Nephron progenitor cell (in vitro differentiated cells): ENCODE data around the gene WLS.

Experiments
- DNase-seq: peaks from one replicate; pipeline ENCODE4 v3.0.0; 2021
- H3K27ac Mint-ChIP-seq: 2 replicates; pipeline ENCODE4 v1.8.0; 2021; ENCODE audit warnings: mild to moderate bottlenecking, moderate library complexity, mixed read lengths
- H3K27me3 Mint-ChIP-seq: 2 replicates; pipeline ENCODE4 v1.8.0; 2021; ENCODE audit warnings: mild to moderate bottlenecking, low read depth, mixed read lengths; ENCODE audit not compliant: poor library complexity
- H3K36me3 Mint-ChIP-seq: 2 replicates; pipeline ENCODE4 v1.8.0; 2021; ENCODE audit warnings: low read depth, mixed read lengths
- H3K4me1 Mint-ChIP-seq: 2 replicates; pipeline ENCODE4 v1.8.0; 2021; ENCODE audit warnings: mixed read lengths
- H3K4me3 Mint-ChIP-seq: 2 replicates; pipeline ENCODE4 v1.8.0; 2021; ENCODE audit warnings: mild to moderate bottlenecking, moderate library complexity, mixed read lengths
- H3K9me3 Mint-ChIP-seq: 2 replicates; pipeline ENCODE4 v1.8.0; 2021; ENCODE audit warnings: mild to moderate bottlenecking, moderate library complexity, mixed read lengths
- CTCF ChIP-seq: fragments of 200-600 bp; sonication (generic); IDR thresholded peaks from 2 replicates; pipeline ENCODE4 v1.5.0; 2021; ENCODE audit warnings: antibody characterized with exemption

Gene WLS

GRCh38 chr1:68111519-68112436 lies 120.5 kb downstream of the WLS start:
- Mint-ChIP-seq H3K4me1 (peaks cover under 1% of the 10 kb centered on the region), H3K36me3 (peaks cover 12% of the 10 kb centered on the region), H3K27ac (no peak overlapping the region), H3K9me3 (no peaks in the 10 kb centered on the region), H3K27me3 (no peaks in the 10 kb centered on the region), H3K4me3 (no peak overlapping the region)
- DNase-seq, result peak; percentile 19
- TF ChIP-seq CTCF, result peak; percentile 47

- TF ChIP-seq CTCF, result no peak
- DNase-seq, result no peak
- H3K27ac Mint-ChIP-seq, result no peak overlapping the region
- peaks cover 12% of the 10 kb centered on the region for H3K36me3 Mint-ChIP-seq
- no peaks in the 10 kb centered on the region for H3K4me1 Mint-ChIP-seq
- H3K9me3 Mint-ChIP-seq, result no peaks in the 10 kb centered on the region
- H3K27me3 Mint-ChIP-seq, result peaks cover 6% of the 10 kb centered on the region
- H3K4me3 Mint-ChIP-seq, result no peak overlapping the region
Measured at GRCh38 chr1:68107771-68108170, 124.6 kb downstream of the WLS start.

- TF ChIP-seq CTCF, result no peak
- Mint-ChIP-seq H3K27me3 (peaks cover 6% of the 10 kb centered on the region), H3K27ac (no peak overlapping the region), H3K9me3 (no peaks in the 10 kb centered on the region), H3K4me3 (no peak overlapping the region), H3K36me3 (peaks cover 8% of the 10 kb centered on the region), H3K4me1 (no peaks in the 10 kb centered on the region)
- no peak for DNase-seq
Measured at GRCh38 chr1:68103884-68104554, 128.3 kb downstream of the WLS start.

GRCh38 chr1:68103011-68103545 lies 129.2 kb downstream of the WLS start:
- Mint-ChIP-seq H3K27ac (no peak overlapping the region), H3K9me3 (no peaks in the 10 kb centered on the region)
- no peak for TF ChIP-seq CTCF

GRCh38 chr1:68101829-68102228 lies 130.5 kb downstream of the WLS start:
- Mint-ChIP-seq H3K4me3 (no peak overlapping the region), H3K27me3 (peaks cover 6% of the 10 kb centered on the region), H3K27ac (no peak overlapping the region), H3K4me1 (no peaks in the 10 kb centered on the region), H3K9me3 (no peaks in the 10 kb centered on the region), H3K36me3 (peaks cover 14% of the 10 kb centered on the region)
- DNase-seq, result no peak
- TF ChIP-seq CTCF, result no peak

More at GRCh38 chr1:68103011-68103545, 129.2 kb downstream of the WLS start:
- H3K4me1 Mint-ChIP-seq, result no peaks in the 10 kb centered on the region
- DNase-seq, result no peak
- H3K27me3 Mint-ChIP-seq, result peaks cover 6% of the 10 kb centered on the region
- H3K36me3 Mint-ChIP-seq, result peaks cover 8% of the 10 kb centered on the region
- H3K4me3 Mint-ChIP-seq, result no peak overlapping the region
